ENCODE measurements around the gene TNRC18. TPM values are rescaled to one million over a fixed set of nuclear protein-coding genes. Genes with fewer than 3 reads are reported as not detected.

Gene TNRC18
- polyA plus RNA-seq, 1 donor from 2014 or later = 23.6 TPM

- H3K4me3 ChIP-seq (ENCODE audit: low read length) = no peak overlapping the region
- H3K27ac ChIP-seq (ENCODE audit: low read length) = no peak overlapping the region
- no peak overlapping the region for H3K4me2 ChIP-seq (ENCODE audit: low read length)
- H3K9me2 ChIP-seq (ENCODE audit: insufficient read depth, low read length) = no peaks in the 10 kb centered on the region
- H3F3A ChIP-seq (ENCODE audit: insufficient read depth, low read length, poor library complexity, severe bottlenecking) = no peaks in the 10 kb centered on the region
- peaks cover 47% of the 10 kb centered on the region for H3K79me2 ChIP-seq (replicated peaks; ENCODE audit: insufficient read depth, low read length)
- H2AFZ ChIP-seq (ENCODE audit: low read depth, low read length) = no peak overlapping the region
- no peaks in the 10 kb centered on the region for H4K20me1 ChIP-seq (ENCODE audit: insufficient read depth)
- no peaks in the 10 kb centered on the region for H3K27me3 ChIP-seq (ENCODE audit: insufficient read depth, low read depth, low read length)
- H3K9me3 ChIP-seq (ENCODE audit: low read length) = peaks cover 5% of the 10 kb centered on the region
- H3K9ac ChIP-seq (ENCODE audit: low read length) = no peak overlapping the region
- H3K36me3 ChIP-seq (ENCODE audit: insufficient read depth, low read length) = peaks cover 5% of the 10 kb centered on the region
- TF ChIP-seq MXI1 (conservative IDR thresholded peaks at IDR 0.05; ENCODE audit: poor library complexity, severe bottlenecking) = no peak
- no peak for TF ChIP-seq REST (IDR thresholded peaks at IDR 0.05; ENCODE audit: borderline replicate concordance)
- no peak for TF ChIP-seq POLR2AphosphoS5 (IDR thresholded peaks at IDR 0.05)
- TF ChIP-seq CTCF (IDR thresholded peaks at IDR 0.05; ENCODE audit: poor library complexity, severe bottlenecking) = no peak
- TF ChIP-seq TAF1 (IDR thresholded peaks at IDR 0.05; ENCODE audit: low read depth) = no peak
- TF ChIP-seq EZH2 (IDR thresholded peaks at IDR 0.05; ENCODE audit: borderline replicate concordance, insufficient read depth, low read length, poor library complexity, severe bottlenecking) = no peak
- no peak for TF ChIP-seq SMC3 (conservative IDR thresholded peaks at IDR 0.05; ENCODE audit: poor library complexity)
- TF ChIP-seq RAD21 (conservative IDR thresholded peaks at IDR 0.05) = no peak
- TF ChIP-seq EP300 (conservative IDR thresholded peaks at IDR 0.05; ENCODE audit: poor library complexity, severe bottlenecking) = no peak
These were observed 12.5 kb upstream of the TNRC18 start for GRCh38 chr7:5436003-5436678.

GRCh38 chr7:5435291-5436002, 11.8 kb upstream of the TNRC18 start:
- H3F3A ChIP-seq (ENCODE audit: insufficient read depth, low read length, poor library complexity, severe bottlenecking) = no peaks in the 10 kb centered on the region
- no peak for TF ChIP-seq EZH2 (IDR thresholded peaks at IDR 0.05; ENCODE audit: borderline replicate concordance, insufficient read depth, low read length, poor library complexity, severe bottlenecking)
- no peak for TF ChIP-seq POLR2AphosphoS5 (IDR thresholded peaks at IDR 0.05)
- H3K27me3 ChIP-seq (ENCODE audit: insufficient read depth, low read depth, low read length) = no peaks in the 10 kb centered on the region
- H3K9ac ChIP-seq (ENCODE audit: low read length) = no peak overlapping the region
- no peak overlapping the region for H2AFZ ChIP-seq (ENCODE audit: low read depth, low read length)
- no peaks in the 10 kb centered on the region for H4K20me1 ChIP-seq (ENCODE audit: insufficient read depth)
- peaks cover 54% of the 10 kb centered on the region for H3K79me2 ChIP-seq (replicated peaks; ENCODE audit: insufficient read depth, low read length)
- H3K27ac ChIP-seq (ENCODE audit: low read length) = no peak overlapping the region
- no peak overlapping the region for H3K4me2 ChIP-seq (ENCODE audit: low read length)
- peaks cover 5% of the 10 kb centered on the region for H3K36me3 ChIP-seq (ENCODE audit: insufficient read depth, low read length)
- no peak overlapping the region for H3K4me3 ChIP-seq (ENCODE audit: low read length)
- peaks cover 5% of the 10 kb centered on the region for H3K9me3 ChIP-seq (ENCODE audit: low read length)
- no peaks in the 10 kb centered on the region for H3K9me2 ChIP-seq (ENCODE audit: insufficient read depth, low read length)
